B cell (primary cell): ENCODE measurements around the gene ZNF135.

Experiments
- CTCF ChIP-seq: fragments of 200-600 bp; IDR thresholded peaks from one replicate; pipeline ENCODE4 v1.8.0; 2022; ENCODE audit warnings: antibody characterized with exemption, mild to moderate bottlenecking
- EZH2 ChIP-seq: IDR thresholded peaks from 2 replicates; pipeline ENCODE4 v1.6.1; 2012; ENCODE audit warnings: borderline replicate concordance, low read depth, mild to moderate bottlenecking, moderate library complexity, low read length; ENCODE audit not compliant: insufficient read depth, poor library complexity, severe bottlenecking

- TF ChIP-seq CTCF (no peak), EZH2 (no peak)
Observed at GRCh38 chr19:58086825-58087710, 28.0 kb downstream of the ZNF135 start.
